Glomerular endothelial cell (primary cell): ENCODE measurements around the gene RPL36A. TPM values are rescaled to one million over a fixed set of nuclear protein-coding genes. Genes with fewer than 3 reads are reported as not detected.

Experiments used
- DNase-seq: peaks from one replicate; pipeline ENCODE4 v3.0.0-alpha.2; 2011; ENCODE audit warnings: low read depth, low spot score; ENCODE audit errors: extremely low read depth
- total RNA-seq: library from RNA; depleted of rRNA; stranded (reverse); fragments of >200 nt; gene quantifications from 2 replicates; pipeline ENCODE4 v1.2.3, GENCODE V29; 2015

RPL36A gene
- total RNA-seq, 1 donor from 2014 or later = 741 TPM

GRCh38 chrX:101429934-101430333 lies 39.1 kb downstream of the RPL36A start:
- DNase-seq = no peak

GRCh38 chrX:101430457-101431078 lies 39.8 kb downstream of the RPL36A start:
- no peak for DNase-seq

GRCh38 chrX:101442085-101442484 lies 51.3 kb downstream of the RPL36A start:
- DNase-seq = no peak

Other genes with a start within 250 kb of the RPL36A start
- gene DRP2, start 171.2 kb upstream of the RPL36A start, total RNA-seq = 0.93 and 1.3 TPM in 2 replicates
- gene TAF7L, start 99.7 kb upstream of the RPL36A start, total RNA-seq = 0.35 and 1.7 TPM in 2 replicates
- gene TIMM8A, start 42.3 kb upstream of the RPL36A start, total RNA-seq = 5.8 and 6.6 TPM in 2 replicates
- not detected in 2 replicates for gene BTK, start 4.8 kb upstream of the RPL36A start, total RNA-seq
- gene GLA, start 16.9 kb downstream of the RPL36A start, total RNA-seq = 27.2 and 29.6 TPM in 2 replicates
- 52.0 and 54.7 TPM in 2 replicates for gene HNRNPH2, start 17.2 kb downstream of the RPL36A start, total RNA-seq
- 5.8 and 7.2 TPM in 2 replicates for gene ARMCX4, start 94.4 kb downstream of the RPL36A start, total RNA-seq
- gene ARMCX1, start 159.5 kb downstream of the RPL36A start, total RNA-seq = 17.8 and 25.7 TPM in 2 replicates
- 54.2 and 57.6 TPM in 2 replicates for gene ARMCX6, start 227.0 kb downstream of the RPL36A start, total RNA-seq
- 54.4 and 56.8 TPM in 2 replicates for gene ARMCX3, start 232.1 kb downstream of the RPL36A start, total RNA-seq